ENCODE results near the gene RUNX1.

DNA sequence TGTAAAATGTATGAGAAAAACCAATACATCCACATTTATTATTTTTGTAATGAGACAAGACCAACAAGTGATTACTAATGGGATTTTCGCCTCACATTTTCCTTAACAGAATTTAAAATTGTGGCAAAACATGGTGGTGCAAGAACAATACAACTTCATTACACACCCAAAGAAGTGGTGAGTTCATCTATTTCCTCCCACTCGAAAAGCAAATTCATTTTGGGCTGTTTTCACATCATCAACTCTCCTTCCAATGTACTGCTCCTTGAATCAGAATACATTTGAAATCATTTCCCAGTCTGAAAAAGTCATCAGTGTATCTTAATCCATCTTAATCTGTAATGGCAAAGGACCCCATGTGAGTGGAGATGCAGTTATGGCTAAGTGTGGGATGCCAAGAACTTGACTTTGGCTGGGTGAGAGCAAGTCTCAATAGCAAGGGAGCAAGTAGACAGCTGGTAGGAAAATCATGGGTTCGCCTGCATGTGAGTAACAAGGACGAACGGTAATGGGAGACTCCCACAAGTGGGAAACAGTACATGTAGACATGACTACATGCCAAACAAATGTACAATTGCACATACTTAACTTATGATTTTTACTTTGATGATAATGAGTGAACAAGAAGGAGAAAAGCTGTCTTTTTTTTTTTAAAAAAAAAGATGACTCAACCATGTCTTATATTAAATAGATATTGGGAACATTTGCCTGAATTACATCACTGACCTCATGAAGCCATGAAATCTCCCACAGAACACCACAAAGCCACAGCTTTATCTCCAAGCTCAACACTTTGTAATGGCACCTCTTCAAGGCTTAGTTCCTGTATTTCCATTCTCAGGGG, 46.0 kb downstream of the RUNX1 start:
- TF ChIP-seq POLR2A (IDR thresholded peaks at IDR 0.05; ENCODE audit: low read length) (no peak), GATA1 (IDR thresholded peaks at IDR 0.05; ENCODE audit: low read depth, low read length) (no peak)

Measured in erythroblast (primary cell).